ENCODE measurements around the gene MRPS24.

DNA sequence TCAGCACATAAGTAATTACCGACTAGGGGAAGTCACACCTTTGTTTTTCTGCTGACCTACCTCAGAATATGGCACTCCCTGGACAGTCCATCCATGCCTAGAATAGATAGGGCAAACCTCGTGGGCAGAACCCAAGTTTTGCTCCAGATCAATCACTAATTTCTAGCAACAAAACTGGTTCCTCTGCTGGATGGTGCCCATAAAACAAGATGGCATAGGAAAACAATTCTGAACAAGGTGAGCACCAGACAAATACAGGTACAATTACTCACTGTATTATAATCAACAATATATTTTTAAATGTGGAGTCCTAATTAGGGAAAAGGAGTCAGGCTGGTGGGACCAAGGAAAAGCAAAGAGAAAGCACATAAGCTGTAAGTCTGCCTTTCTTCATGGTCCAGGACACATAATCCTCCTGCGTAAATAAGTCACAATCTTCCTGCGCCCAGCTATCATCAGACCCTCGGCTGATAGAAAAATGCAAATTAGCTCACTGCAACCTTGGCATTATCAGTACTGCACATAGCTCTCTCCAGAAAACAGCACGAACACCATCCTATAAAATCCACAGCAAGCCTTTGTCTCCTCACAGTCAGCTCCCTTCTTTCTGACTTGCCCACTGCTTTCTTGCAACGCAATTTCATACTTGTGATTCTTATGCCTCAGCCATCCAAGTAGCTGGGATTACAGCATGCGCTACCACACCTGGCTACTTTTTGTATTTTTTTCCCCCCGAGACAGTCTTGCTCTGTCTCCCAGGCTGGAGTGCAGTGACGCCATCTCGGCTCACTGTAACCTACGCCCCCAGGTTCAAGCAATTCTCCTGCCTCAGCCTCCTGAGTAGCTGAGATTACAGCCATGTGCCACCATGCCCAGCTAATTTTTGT is 22.0 kb upstream of the MRPS24 start:
- TF ChIP-seq FOXA1 (IDR thresholded peaks at IDR 0.05) (no peak), HDGF (IDR thresholded peaks at IDR 0.05; ENCODE audit: borderline replicate concordance) (no peak), CTBP1 (IDR thresholded peaks at IDR 0.05; ENCODE audit: borderline replicate concordance) (no peak), BHLHE40 (IDR thresholded peaks at IDR 0.05; ENCODE audit: borderline replicate concordance) (no peak), SUZ12 (IDR thresholded peaks at IDR 0.05) (no peak), NFRKB (IDR thresholded peaks at IDR 0.05) (no peak), TARDBP (IDR thresholded peaks at IDR 0.05) (no peak), FOXK2 (IDR thresholded peaks at IDR 0.05) (no peak), ELF4 (IDR thresholded peaks at IDR 0.05) (no peak)
